Right lobe of liver (tissue), 4 donors: ENCODE results near the gene EIF3C.
"Not testable (repeated sequence)": the region's sequence is repeated elsewhere in the genome, so short reads cannot be mapped to it uniquely, and the experiment has no call there.

Source experiments
- POLR2A ChIP-seq: fragments of 450-650 bp; IDR thresholded peaks from one replicate; pipeline ENCODE4 v1.6.1; 2017; ENCODE audit warnings: antibody characterized with exemption, mild to moderate bottlenecking
- TF ChIP-seq, protein P1 (sequence below), 4 donors: fragments of 200-600 bp in 3 of 4; fragments of 450-650 bp in 1 of 4; IDR thresholded peaks; one replicate each; pipeline versions ENCODE4 v1.5.1 to v1.8.0; 2016 to 2022; ENCODE audit warnings: antibody characterized with exemption in 4 of 4, mild to moderate bottlenecking in 2 of 4
- donor health status: DM: no; HTN: no; CAD: no.
- donor health status: DM: no; HTN: no; CAD: no.
- donor health status: DM: no; HTN: yes; CAD: no.

DNA sequence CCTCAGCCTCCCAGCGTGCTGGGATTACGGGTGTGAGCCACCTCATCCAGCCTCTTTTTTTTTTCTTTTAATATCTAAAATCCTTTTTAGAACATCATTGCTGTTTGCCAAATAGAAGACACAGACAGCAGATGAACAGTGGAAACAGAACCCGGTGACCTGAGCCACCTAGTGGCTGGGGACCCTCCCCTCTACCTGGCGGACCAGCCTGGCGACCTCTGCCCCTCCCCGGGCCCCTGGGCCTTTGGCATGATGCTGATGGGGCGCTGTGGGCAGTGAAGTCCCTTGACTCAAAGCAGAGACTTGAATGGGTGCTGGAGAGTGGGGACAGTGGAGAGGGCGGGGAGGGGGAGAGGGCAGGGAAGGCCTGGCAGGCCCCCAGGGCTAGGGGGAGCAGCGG lies 11.5 kb upstream of the EIF3C start:
- TF ChIP-seq, protein P1, sequence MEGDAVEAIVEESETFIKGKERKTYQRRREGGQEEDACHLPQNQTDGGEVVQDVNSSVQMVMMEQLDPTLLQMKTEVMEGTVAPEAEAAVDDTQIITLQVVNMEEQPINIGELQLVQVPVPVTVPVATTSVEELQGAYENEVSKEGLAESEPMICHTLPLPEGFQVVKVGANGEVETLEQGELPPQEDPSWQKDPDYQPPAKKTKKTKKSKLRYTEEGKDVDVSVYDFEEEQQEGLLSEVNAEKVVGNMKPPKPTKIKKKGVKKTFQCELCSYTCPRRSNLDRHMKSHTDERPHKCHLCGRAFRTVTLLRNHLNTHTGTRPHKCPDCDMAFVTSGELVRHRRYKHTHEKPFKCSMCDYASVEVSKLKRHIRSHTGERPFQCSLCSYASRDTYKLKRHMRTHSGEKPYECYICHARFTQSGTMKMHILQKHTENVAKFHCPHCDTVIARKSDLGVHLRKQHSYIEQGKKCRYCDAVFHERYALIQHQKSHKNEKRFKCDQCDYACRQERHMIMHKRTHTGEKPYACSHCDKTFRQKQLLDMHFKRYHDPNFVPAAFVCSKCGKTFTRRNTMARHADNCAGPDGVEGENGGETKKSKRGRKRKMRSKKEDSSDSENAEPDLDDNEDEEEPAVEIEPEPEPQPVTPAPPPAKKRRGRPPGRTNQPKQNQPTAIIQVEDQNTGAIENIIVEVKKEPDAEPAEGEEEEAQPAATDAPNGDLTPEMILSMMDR (IDR thresholded peaks at IDR 0.05) = not testable (repeated sequence)
- not testable (repeated sequence) for TF ChIP-seq POLR2A
